WTC11 (cell line): Measurements from ENCODE around the gene RASGRP3. TPM values are rescaled to one million over a fixed set of nuclear protein-coding genes. Genes with fewer than 3 reads are reported as not detected.

Experiments
- ATAC-seq: fragments of 200-7000 bp; cut with Tn5 transposase; 2 replicates; pipeline ENCODE4 v1.10.0; 2021; ENCODE audit warnings: mild to moderate bottlenecking, moderate library complexity
- CTCF ChIA-PET: fragments of 300-600 bp; sonication (Branson Sonifier 250); formaldehyde crosslinking; loops from one replicate; lab custom pipeline; 2021; ENCODE audit warnings: antibody characterized with exemption; lab: Charles Lee
- POLR2A ChIA-PET: fragments of 350-600 bp; sonication (Branson Sonifier 250); formaldehyde crosslinking; loops from one replicate; lab custom pipeline; 2021; ENCODE audit warnings: antibody characterized with exemption; lab: Charles Lee
- DNase-seq: peaks from one replicate; pipeline ENCODE4 v3.0.0; 2021; ENCODE audit warnings: low spot score
- H3K27ac Mint-ChIP-seq: 2 replicates; pipeline ENCODE4 v1.8.0; 2021; ENCODE audit warnings: mixed read lengths
- H3K27me3 Mint-ChIP-seq: 2 replicates; pipeline ENCODE4 v1.8.0; 2021; ENCODE audit warnings: low read depth, mild to moderate bottlenecking, moderate library complexity, mixed read lengths
- H3K36me3 Mint-ChIP-seq: 2 replicates; pipeline ENCODE4 v1.8.0; 2021; ENCODE audit warnings: mixed read lengths
- H3K4me1 Mint-ChIP-seq: 2 replicates; pipeline ENCODE4 v1.8.0; 2022; ENCODE audit warnings: mixed read lengths
- H3K4me3 Mint-ChIP-seq: 2 replicates; pipeline ENCODE4 v1.8.0; 2021; ENCODE audit warnings: mild to moderate bottlenecking, moderate library complexity, mixed read lengths
- H3K9me3 Mint-ChIP-seq: 2 replicates; pipeline ENCODE4 v1.8.0; 2021; ENCODE audit warnings: mixed read lengths
- MYBL2 ChIP-seq: sonication (generic); formaldehyde crosslinking; IDR thresholded peaks from 2 replicates; pipeline ENCODE4 v1.8.1; 2023; ENCODE audit warnings: mild to moderate bottlenecking, moderate library complexity, missing genetic modification reagents
- NFATC4 ChIP-seq: fragments of 250-450 bp; sonication (Bioruptor Pico); IDR thresholded peaks from 2 replicates; pipeline ENCODE4 v1.9.0; 2021; ENCODE audit warnings: mild to moderate bottlenecking
- PRRX2 ChIP-seq: fragments of 250-450 bp; sonication (Bioruptor Pico); IDR thresholded peaks from 2 replicates; pipeline ENCODE4 v1.8.0; 2021; ENCODE audit warnings: mild to moderate bottlenecking
- RORB ChIP-seq: fragments of 250-450 bp; sonication (Bioruptor Pico); IDR thresholded peaks from 2 replicates; pipeline ENCODE4 v1.9.0; 2021; ENCODE audit warnings: mild to moderate bottlenecking
- SMAD3 ChIP-seq: sonication (generic); formaldehyde crosslinking; IDR thresholded peaks from 2 replicates; pipeline ENCODE4 v1.8.0; 2022; ENCODE audit warnings: missing genetic modification reagents, mild to moderate bottlenecking, borderline replicate concordance
- TEAD4 ChIP-seq: sonication (generic); formaldehyde crosslinking; IDR thresholded peaks from 2 replicates; pipeline ENCODE4 v1.8.0; 2022; ENCODE audit warnings: mild to moderate bottlenecking, missing genetic modification reagents
- ZNF138 ChIP-seq: sonication (generic); formaldehyde crosslinking; conservative IDR thresholded peaks from 2 replicates; pipeline ENCODE4 v1.8.1; 2022; ENCODE audit warnings: mild to moderate bottlenecking, moderate library complexity, missing genetic modification reagents
- ZNF219 ChIP-seq: sonication (generic); formaldehyde crosslinking; IDR thresholded peaks from 2 replicates; pipeline ENCODE4 v1.8.0; 2023; ENCODE audit warnings: missing genetic modification reagents, mild to moderate bottlenecking, borderline replicate concordance
- ZNF263 ChIP-seq: sonication (generic); formaldehyde crosslinking; IDR thresholded peaks from 2 replicates; pipeline ENCODE4 v1.8.1; 2022; ENCODE audit warnings: low read depth, mild to moderate bottlenecking, moderate library complexity, missing genetic modification reagents
- ZNF416 ChIP-seq: fragments of 250-450 bp; sonication (Bioruptor Pico); IDR thresholded peaks from 2 replicates; pipeline ENCODE4 v1.9.0; 2021; ENCODE audit warnings: mild to moderate bottlenecking, inconsistent platforms
- ZNF423 ChIP-seq: fragments of 250-450 bp; sonication (Bioruptor Pico); IDR thresholded peaks from 2 replicates; pipeline ENCODE4 v2.1.2; 2022; ENCODE audit warnings: mild to moderate bottlenecking, moderate library complexity
- total RNA-seq: library from RNA; stranded (reverse); gene quantifications from 3 replicates; pipeline ENCODE4 v1.2.3, GENCODE V29; 2021
- TF ChIP-seq, protein P1 (sequence below): sonication (generic); formaldehyde crosslinking; IDR thresholded peaks from 2 replicates; pipeline ENCODE4 v1.8.1; 2022; ENCODE audit warnings: missing genetic modification reagents, borderline replicate concordance
- TF ChIP-seq, protein P2 (sequence below): sonication (generic); formaldehyde crosslinking; IDR thresholded peaks from 2 replicates; pipeline ENCODE4 v1.8.0; 2022; ENCODE audit warnings: mild to moderate bottlenecking, missing genetic modification reagents
- TF ChIP-seq, protein P3 (sequence below): sonication (generic); formaldehyde crosslinking; IDR thresholded peaks from 2 replicates; pipeline ENCODE4 v1.8.1; 2022; ENCODE audit warnings: low read depth, mild to moderate bottlenecking, moderate library complexity, missing genetic modification reagents, borderline replicate concordance
- TF ChIP-seq, protein P4 (sequence below): fragments of 250-450 bp; sonication (Bioruptor Pico); IDR thresholded peaks from 2 replicates; pipeline ENCODE4 v1.9.0; 2021; ENCODE audit warnings: mild to moderate bottlenecking
- TF ChIP-seq, protein P5 (sequence below): sonication (generic); formaldehyde crosslinking; IDR thresholded peaks from 2 replicates; pipeline ENCODE4 v1.8.0; 2022; ENCODE audit warnings: mild to moderate bottlenecking, missing genetic modification reagents
- TF ChIP-seq, protein P6 (sequence below): fragments of 250-450 bp; sonication (Bioruptor Pico); IDR thresholded peaks from 2 replicates; pipeline ENCODE4 v2.1.2; 2022; ENCODE audit warnings: mild to moderate bottlenecking, moderate library complexity
- TF ChIP-seq, protein P7 (sequence below): fragments of 250-450 bp; sonication (Bioruptor Pico); IDR thresholded peaks from 2 replicates; pipeline ENCODE4 v1.9.0; 2021; ENCODE audit warnings: mild to moderate bottlenecking, borderline replicate concordance
- TF ChIP-seq, protein P8 (sequence below): sonication (generic); formaldehyde crosslinking; IDR thresholded peaks from 2 replicates; pipeline ENCODE4 v1.8.1; 2023; ENCODE audit warnings: mild to moderate bottlenecking, missing genetic modification reagents
- TF ChIP-seq, protein P9 (sequence below): sonication (generic); formaldehyde crosslinking; IDR thresholded peaks from 2 replicates; pipeline ENCODE4 v1.8.1; 2022; ENCODE audit warnings: mild to moderate bottlenecking, missing genetic modification reagents, moderate library complexity, borderline replicate concordance

Gene RASGRP3
- total RNA-seq, 1 experiment from 2014 or later: 0.11 TPM

DNA sequence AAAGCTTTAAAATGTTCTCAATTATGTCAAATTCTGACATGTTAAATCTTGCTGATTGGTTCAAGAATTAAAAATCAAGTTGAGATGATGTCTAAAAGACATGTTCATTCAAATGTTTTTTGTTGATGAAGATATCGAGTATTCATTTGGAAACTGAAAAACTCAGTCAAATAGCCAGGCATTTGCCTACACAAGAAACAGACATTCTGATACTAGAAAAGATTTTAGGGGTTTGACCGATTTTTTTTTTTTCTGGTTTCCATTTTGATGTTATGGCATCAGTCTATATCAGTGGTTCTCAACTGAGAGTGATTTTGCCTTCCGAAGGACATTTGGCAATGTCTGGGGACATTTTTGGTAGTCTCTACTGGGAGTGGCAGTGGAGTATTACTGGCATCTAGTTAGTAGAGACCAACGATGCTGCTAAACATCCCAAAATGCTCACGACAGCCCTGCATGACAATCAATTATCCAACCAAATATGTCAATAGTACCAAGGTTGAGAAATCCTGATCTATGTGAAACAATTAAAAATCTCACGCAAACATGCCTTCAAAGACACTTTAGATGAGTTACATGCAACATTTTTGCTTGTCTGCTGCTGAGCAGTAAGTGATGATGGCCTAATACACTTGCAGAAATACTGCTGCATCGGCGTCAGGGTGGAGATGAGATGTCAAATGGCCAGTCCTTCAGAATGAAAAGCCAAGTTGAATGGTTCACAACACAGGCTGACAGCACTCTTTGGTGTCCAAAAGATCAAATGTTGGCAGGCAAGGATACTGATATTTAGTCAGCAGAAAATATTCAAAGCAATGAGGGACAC lies 12.5 kb downstream of the RASGRP3 start:
- Mint-ChIP-seq H3K27me3 (no peaks in the 10 kb centered on the region), H3K27ac (no peak overlapping the region)

More for the DNA sequence above, 12.5 kb downstream of the RASGRP3 start:
- Mint-ChIP-seq H3K4me1 (peaks cover 4% of the 10 kb centered on the region; the same call in 1 of the 2 replicates), H3K9me3 (peaks cover 23% of the 10 kb centered on the region), H3K4me3 (no peak overlapping the region), H3K36me3 (peaks cover 9% of the 10 kb centered on the region; the same call in 1 of the 2 replicates)
- ChIA-PET POLR2A (no interaction called here), CTCF (no interaction called here)
- DNase-seq: no peak
- no peak for ATAC-seq
- TF ChIP-seq, protein P1, sequence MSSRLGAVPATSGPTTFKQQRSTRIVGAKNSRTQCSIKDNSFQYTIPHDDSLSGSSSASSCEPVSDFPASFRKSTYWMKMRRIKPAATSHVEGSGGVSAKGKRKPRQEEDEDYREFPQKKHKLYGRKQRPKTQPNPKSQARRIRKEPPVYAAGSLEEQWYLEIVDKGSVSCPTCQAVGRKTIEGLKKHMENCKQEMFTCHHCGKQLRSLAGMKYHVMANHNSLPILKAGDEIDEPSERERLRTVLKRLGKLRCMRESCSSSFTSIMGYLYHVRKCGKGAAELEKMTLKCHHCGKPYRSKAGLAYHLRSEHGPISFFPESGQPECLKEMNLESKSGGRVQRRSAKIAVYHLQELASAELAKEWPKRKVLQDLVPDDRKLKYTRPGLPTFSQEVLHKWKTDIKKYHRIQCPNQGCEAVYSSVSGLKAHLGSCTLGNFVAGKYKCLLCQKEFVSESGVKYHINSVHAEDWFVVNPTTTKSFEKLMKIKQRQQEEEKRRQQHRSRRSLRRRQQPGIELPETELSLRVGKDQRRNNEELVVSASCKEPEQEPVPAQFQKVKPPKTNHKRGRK (CRISPR knock-in tag): no peak
- TF ChIP-seq ZNF423 (CRISPR knock-in tag) (no peak), NFATC4 (no peak), SMAD3 (CRISPR knock-in tag) (no peak), MYBL2 (CRISPR knock-in tag) (no peak), TEAD4 (CRISPR knock-in tag) (no peak), ZNF416 (CRISPR knock-in tag) (no peak), RORB (CRISPR knock-in tag) (no peak), PRRX2 (no peak), ZNF263 (CRISPR knock-in tag) (no peak), ZNF138 (no peak), ZNF219 (CRISPR knock-in tag) (no peak)
- TF ChIP-seq, protein P2, sequence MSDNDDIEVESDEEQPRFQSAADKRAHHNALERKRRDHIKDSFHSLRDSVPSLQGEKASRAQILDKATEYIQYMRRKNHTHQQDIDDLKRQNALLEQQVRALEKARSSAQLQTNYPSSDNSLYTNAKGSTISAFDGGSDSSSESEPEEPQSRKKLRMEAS (CRISPR knock-in tag): no peak
- TF ChIP-seq, protein P3, sequence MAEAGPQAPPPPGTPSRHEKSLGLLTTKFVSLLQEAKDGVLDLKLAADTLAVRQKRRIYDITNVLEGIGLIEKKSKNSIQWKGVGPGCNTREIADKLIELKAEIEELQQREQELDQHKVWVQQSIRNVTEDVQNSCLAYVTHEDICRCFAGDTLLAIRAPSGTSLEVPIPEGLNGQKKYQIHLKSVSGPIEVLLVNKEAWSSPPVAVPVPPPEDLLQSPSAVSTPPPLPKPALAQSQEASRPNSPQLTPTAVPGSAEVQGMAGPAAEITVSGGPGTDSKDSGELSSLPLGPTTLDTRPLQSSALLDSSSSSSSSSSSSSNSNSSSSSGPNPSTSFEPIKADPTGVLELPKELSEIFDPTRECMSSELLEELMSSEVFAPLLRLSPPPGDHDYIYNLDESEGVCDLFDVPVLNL (CRISPR knock-in tag): no peak
- TF ChIP-seq, protein P4, sequence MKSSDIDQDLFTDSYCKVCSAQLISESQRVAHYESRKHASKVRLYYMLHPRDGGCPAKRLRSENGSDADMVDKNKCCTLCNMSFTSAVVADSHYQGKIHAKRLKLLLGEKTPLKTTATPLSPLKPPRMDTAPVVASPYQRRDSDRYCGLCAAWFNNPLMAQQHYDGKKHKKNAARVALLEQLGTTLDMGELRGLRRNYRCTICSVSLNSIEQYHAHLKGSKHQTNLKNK (CRISPR knock-in tag): no peak
- TF ChIP-seq, protein P5, sequence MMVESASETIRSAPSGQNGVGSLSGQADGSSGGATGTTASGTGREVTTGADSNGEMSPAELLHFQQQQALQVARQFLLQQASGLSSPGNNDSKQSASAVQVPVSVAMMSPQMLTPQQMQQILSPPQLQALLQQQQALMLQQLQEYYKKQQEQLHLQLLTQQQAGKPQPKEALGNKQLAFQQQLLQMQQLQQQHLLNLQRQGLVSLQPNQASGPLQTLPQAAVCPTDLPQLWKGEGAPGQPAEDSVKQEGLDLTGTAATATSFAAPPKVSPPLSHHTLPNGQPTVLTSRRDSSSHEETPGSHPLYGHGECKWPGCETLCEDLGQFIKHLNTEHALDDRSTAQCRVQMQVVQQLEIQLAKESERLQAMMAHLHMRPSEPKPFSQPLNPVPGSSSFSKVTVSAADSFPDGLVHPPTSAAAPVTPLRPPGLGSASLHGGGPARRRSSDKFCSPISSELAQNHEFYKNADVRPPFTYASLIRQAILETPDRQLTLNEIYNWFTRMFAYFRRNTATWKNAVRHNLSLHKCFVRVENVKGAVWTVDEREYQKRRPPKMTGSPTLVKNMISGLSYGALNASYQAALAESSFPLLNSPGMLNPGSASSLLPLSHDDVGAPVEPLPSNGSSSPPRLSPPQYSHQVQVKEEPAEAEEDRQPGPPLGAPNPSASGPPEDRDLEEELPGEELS (CRISPR knock-in tag): no peak
- TF ChIP-seq, protein P6, sequence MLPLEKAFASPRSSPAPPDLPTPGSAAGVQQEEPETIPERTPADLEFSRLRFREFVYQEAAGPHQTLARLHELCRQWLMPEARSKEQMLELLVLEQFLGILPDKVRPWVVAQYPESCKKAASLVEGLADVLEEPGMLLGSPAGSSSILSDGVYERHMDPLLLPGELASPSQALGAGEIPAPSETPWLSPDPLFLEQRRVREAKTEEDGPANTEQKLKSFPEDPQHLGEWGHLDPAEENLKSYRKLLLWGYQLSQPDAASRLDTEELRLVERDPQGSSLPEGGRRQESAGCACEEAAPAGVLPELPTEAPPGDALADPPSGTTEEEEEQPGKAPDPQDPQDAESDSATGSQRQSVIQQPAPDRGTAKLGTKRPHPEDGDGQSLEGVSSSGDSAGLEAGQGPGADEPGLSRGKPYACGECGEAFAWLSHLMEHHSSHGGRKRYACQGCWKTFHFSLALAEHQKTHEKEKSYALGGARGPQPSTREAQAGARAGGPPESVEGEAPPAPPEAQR (CRISPR knock-in tag): no peak
- TF ChIP-seq, protein P7, sequence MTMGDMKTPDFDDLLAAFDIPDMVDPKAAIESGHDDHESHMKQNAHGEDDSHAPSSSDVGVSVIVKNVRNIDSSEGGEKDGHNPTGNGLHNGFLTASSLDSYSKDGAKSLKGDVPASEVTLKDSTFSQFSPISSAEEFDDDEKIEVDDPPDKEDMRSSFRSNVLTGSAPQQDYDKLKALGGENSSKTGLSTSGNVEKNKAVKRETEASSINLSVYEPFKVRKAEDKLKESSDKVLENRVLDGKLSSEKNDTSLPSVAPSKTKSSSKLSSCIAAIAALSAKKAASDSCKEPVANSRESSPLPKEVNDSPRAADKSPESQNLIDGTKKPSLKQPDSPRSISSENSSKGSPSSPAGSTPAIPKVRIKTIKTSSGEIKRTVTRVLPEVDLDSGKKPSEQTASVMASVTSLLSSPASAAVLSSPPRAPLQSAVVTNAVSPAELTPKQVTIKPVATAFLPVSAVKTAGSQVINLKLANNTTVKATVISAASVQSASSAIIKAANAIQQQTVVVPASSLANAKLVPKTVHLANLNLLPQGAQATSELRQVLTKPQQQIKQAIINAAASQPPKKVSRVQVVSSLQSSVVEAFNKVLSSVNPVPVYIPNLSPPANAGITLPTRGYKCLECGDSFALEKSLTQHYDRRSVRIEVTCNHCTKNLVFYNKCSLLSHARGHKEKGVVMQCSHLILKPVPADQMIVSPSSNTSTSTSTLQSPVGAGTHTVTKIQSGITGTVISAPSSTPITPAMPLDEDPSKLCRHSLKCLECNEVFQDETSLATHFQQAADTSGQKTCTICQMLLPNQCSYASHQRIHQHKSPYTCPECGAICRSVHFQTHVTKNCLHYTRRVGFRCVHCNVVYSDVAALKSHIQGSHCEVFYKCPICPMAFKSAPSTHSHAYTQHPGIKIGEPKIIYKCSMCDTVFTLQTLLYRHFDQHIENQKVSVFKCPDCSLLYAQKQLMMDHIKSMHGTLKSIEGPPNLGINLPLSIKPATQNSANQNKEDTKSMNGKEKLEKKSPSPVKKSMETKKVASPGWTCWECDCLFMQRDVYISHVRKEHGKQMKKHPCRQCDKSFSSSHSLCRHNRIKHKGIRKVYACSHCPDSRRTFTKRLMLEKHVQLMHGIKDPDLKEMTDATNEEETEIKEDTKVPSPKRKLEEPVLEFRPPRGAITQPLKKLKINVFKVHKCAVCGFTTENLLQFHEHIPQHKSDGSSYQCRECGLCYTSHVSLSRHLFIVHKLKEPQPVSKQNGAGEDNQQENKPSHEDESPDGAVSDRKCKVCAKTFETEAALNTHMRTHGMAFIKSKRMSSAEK (CRISPR knock-in tag): no peak
- TF ChIP-seq, protein P8, sequence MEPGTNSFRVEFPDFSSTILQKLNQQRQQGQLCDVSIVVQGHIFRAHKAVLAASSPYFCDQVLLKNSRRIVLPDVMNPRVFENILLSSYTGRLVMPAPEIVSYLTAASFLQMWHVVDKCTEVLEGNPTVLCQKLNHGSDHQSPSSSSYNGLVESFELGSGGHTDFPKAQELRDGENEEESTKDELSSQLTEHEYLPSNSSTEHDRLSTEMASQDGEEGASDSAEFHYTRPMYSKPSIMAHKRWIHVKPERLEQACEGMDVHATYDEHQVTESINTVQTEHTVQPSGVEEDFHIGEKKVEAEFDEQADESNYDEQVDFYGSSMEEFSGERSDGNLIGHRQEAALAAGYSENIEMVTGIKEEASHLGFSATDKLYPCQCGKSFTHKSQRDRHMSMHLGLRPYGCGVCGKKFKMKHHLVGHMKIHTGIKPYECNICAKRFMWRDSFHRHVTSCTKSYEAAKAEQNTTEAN (CRISPR knock-in tag): no peak
- TF ChIP-seq, protein P9, sequence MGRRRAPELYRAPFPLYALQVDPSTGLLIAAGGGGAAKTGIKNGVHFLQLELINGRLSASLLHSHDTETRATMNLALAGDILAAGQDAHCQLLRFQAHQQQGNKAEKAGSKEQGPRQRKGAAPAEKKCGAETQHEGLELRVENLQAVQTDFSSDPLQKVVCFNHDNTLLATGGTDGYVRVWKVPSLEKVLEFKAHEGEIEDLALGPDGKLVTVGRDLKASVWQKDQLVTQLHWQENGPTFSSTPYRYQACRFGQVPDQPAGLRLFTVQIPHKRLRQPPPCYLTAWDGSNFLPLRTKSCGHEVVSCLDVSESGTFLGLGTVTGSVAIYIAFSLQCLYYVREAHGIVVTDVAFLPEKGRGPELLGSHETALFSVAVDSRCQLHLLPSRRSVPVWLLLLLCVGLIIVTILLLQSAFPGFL (CRISPR knock-in tag): no peak
